GM21367 (cell line): ENCODE measurements around the gene PAPSS1.
"Not testable (repeated sequence)": the region's sequence is repeated elsewhere in the genome, so short reads cannot be mapped to it uniquely, and the experiment has no call there.

Source experiments
- ATAC-seq: cut with Tn5 transposase; IDR thresholded peaks from one replicate; pipeline ENCODE4 v1.9.1; 2021; ENCODE audit not compliant: unreplicated experiment

PAPSS1 gene

GRCh38 chr4:107726131-107726925 is 6.3 kb upstream of the PAPSS1 start:
- ATAC-seq = not testable (repeated sequence)

GRCh38 chr4:107725281-107725859 is 5.3 kb upstream of the PAPSS1 start:
- no peak for ATAC-seq

GRCh38 chr4:107723331-107723730 is 3.3 kb upstream of the PAPSS1 start:
- not testable (repeated sequence) for ATAC-seq

- ATAC-seq = no peak
These were observed 1.5 kb upstream of the PAPSS1 start for GRCh38 chr4:107721436-107722100.

- ATAC-seq = peak; percentile 2
These were observed 670 bp downstream of the PAPSS1 start for GRCh38 chr4:107719207-107719921.

GRCh38 chr4:107718351-107718965 is 1.6 kb downstream of the PAPSS1 start:
- ATAC-seq = peak; percentile 26

GRCh38 chr4:107714256-107714655 is 5.8 kb downstream of the PAPSS1 start:
- ATAC-seq = no peak

- no peak for ATAC-seq
These were observed 7.8 kb downstream of the PAPSS1 start for GRCh38 chr4:107712236-107712635.

GRCh38 chr4:107711831-107712230 is 8.2 kb downstream of the PAPSS1 start:
- ATAC-seq = no peak

- ATAC-seq = no peak
These were observed 9.3 kb downstream of the PAPSS1 start for GRCh38 chr4:107710493-107711459.

- no peak for ATAC-seq
These were observed 10.1 kb downstream of the PAPSS1 start for GRCh38 chr4:107709916-107710315.

- no peak for ATAC-seq
These were observed 11.8 kb downstream of the PAPSS1 start for GRCh38 chr4:107708225-107708624.

- ATAC-seq = no peak
These were observed 14.1 kb downstream of the PAPSS1 start for GRCh38 chr4:107705742-107706556.

- no peak for ATAC-seq
These were observed 18.5 kb downstream of the PAPSS1 start for GRCh38 chr4:107701565-107701964.

- no peak for ATAC-seq
These were observed 20.4 kb downstream of the PAPSS1 start for GRCh38 chr4:107699466-107700206.

GRCh38 chr4:107696187-107696586 is 23.8 kb downstream of the PAPSS1 start:
- ATAC-seq = not testable (repeated sequence)

- ATAC-seq = no peak
These were observed 26.9 kb downstream of the PAPSS1 start for GRCh38 chr4:107693132-107693531.

- no peak for ATAC-seq
These were observed 27.8 kb downstream of the PAPSS1 start for GRCh38 chr4:107692202-107692601.
